ENCODE results near the gene TCEAL3. TPM values are rescaled to one million over a fixed set of nuclear protein-coding genes. Genes with fewer than 3 reads are reported as not detected.
"Not testable (repeated sequence)": the region's sequence is repeated elsewhere in the genome, so short reads cannot be mapped to it uniquely, and the experiment has no call there.

Gene TCEAL3
- total RNA-seq: 2.9 TPM

GRCh38 chrX:103607364-103608305 lies at the start of gene TCEAL3:
TCEAL3 (plus strand) TSS chrX:103607963; CDS start chrX:103609065, 1,102 bp downstream.
- ATAC-seq: peak; percentile 73

GRCh38 chrX:103560256-103560655 lies 47.5 kb upstream of the TCEAL3 start:
- no peak for ATAC-seq

GRCh38 chrX:103562801-103563200 lies 45.0 kb upstream of the TCEAL3 start:
- no peak for ATAC-seq

GRCh38 chrX:103565197-103565596 lies 42.6 kb upstream of the TCEAL3 start:
- ATAC-seq: no peak

GRCh38 chrX:103565752-103566151 lies 42.0 kb upstream of the TCEAL3 start:
- ATAC-seq: no peak

GRCh38 chrX:103571121-103571520 lies 36.6 kb upstream of the TCEAL3 start:
- no peak for ATAC-seq

- ATAC-seq: no peak
Observed at GRCh38 chrX:103571726-103572125, 36.0 kb upstream of the TCEAL3 start.

- no peak for ATAC-seq
Observed at GRCh38 chrX:103573202-103573601, 34.6 kb upstream of the TCEAL3 start.

GRCh38 chrX:103584596-103584995 lies 23.2 kb upstream of the TCEAL3 start:
- ATAC-seq: no peak

- peak; percentile 61 for ATAC-seq
Observed at GRCh38 chrX:103585411-103586313, 22.1 kb upstream of the TCEAL3 start, which contains the start of gene TCEAL4. TCEAL4 (plus strand) TSS chrX:103585515; CDS start chrX:103586676, 1,161 bp downstream.

GRCh38 chrX:103586314-103586646 lies 21.5 kb upstream of the TCEAL3 start:
- ATAC-seq: peak; percentile 63

- ATAC-seq: no peak
Observed at GRCh38 chrX:103586659-103587058, 21.1 kb upstream of the TCEAL3 start.

- not testable (repeated sequence) for ATAC-seq
Observed at GRCh38 chrX:103592295-103592694, 15.5 kb upstream of the TCEAL3 start.

GRCh38 chrX:103595202-103595601 lies 12.6 kb upstream of the TCEAL3 start:
- not testable (repeated sequence) for ATAC-seq

- peak; percentile 47 for ATAC-seq
Observed at GRCh38 chrX:103608306-103608963, 672 bp downstream of the TCEAL3 start.

- no peak for ATAC-seq
Observed at GRCh38 chrX:103610282-103610681, 2.5 kb downstream of the TCEAL3 start.

- no peak for ATAC-seq
Observed at GRCh38 chrX:103613362-103613890, 5.7 kb downstream of the TCEAL3 start.

- no peak for ATAC-seq
Observed at GRCh38 chrX:103614999-103615398, 7.2 kb downstream of the TCEAL3 start.

GRCh38 chrX:103615781-103616371 lies 8.1 kb downstream of the TCEAL3 start:
- no peak for ATAC-seq

- ATAC-seq: no peak
Observed at GRCh38 chrX:103616676-103617186, 9.0 kb downstream of the TCEAL3 start.

- ATAC-seq: no peak
Observed at GRCh38 chrX:103624111-103624510, 16.3 kb downstream of the TCEAL3 start.

GRCh38 chrX:103626855-103627254 lies 19.1 kb downstream of the TCEAL3 start:
- peak; percentile 60 for ATAC-seq

Data from esophagus mucosa (tissue), 1 donor.